ENCODE data around the gene PDZD2. TPM values are rescaled to one million over a fixed set of nuclear protein-coding genes. Genes with fewer than 3 reads are reported as not detected.

PDZD2 gene
- total RNA-seq, 1 experiment from 2014 or later, result 0.37 TPM

- ChIA-PET RAD21 (ENCODE audit: low non-redundant PET in 1 of 2, low total read pairs in 2 of 2, uncharacterized antibody in 2 of 2, unreplicated experiment in 2 of 2) (no interaction called here), CTCF (no interaction called here), POLR2A (no interaction called here)
- intact Hi-C loops (cut with micrococcal nuclease), result no loop called here
- H4K20me1 ChIP-seq (ENCODE audit: insufficient read depth), result no peaks in the 10 kb centered on the region
- ATAC-seq, result no peak
- no peak overlapping the region for H3K9ac ChIP-seq (ENCODE audit: low read length)
- no peaks in the 10 kb centered on the region for H3K9me2 ChIP-seq (ENCODE audit: insufficient read depth)
- H3K4me3 ChIP-seq (replicated peaks in 1 of 2; ENCODE audit: low read depth in 1 of 2, low read length in 2 of 2), result no peak overlapping the region
- H3K4me2 ChIP-seq (ENCODE audit: low read length), result no peak overlapping the region
- no peaks in the 10 kb centered on the region for H3K27me3 ChIP-seq (ENCODE audit: insufficient read depth, low read length)
- DNase-seq (ENCODE audit: low read depth, low spot score), result no peak
- no peaks in the 10 kb centered on the region for H3K4me1 ChIP-seq (ENCODE audit: control insufficient read depth in 1 of 2, insufficient read depth in 2 of 2, low read length in 2 of 2)
- no TSS peak for BruUV-seq (replicated peaks)
- TF ChIP-seq ATF3 (IDR thresholded peaks at IDR 0.05), result no peak
- no peak for TF ChIP-seq POLR2AphosphoS5 (IDR thresholded peaks at IDR 0.05; ENCODE audit: low read depth, low read length)
- TF ChIP-seq JUND (IDR thresholded peaks at IDR 0.05), result no peak
- no peak for TF ChIP-seq FOSL1 (IDR thresholded peaks at IDR 0.05; ENCODE audit: low read depth)
- TF ChIP-seq SP1 (IDR thresholded peaks at IDR 0.05; ENCODE audit: low read depth), result no peak
- TF ChIP-seq MAX (IDR thresholded peaks at IDR 0.05), result no peak
- TF ChIP-seq POLR2A (IDR thresholded peaks at IDR 0.05; ENCODE audit: borderline replicate concordance, extremely low read depth, insufficient read depth, insufficient read length), result no peak
- TF ChIP-seq EZH2 (IDR thresholded peaks at IDR 0.05), result no peak
- no peak for TF ChIP-seq ZFX (IDR thresholded peaks at IDR 0.05)
- TF ChIP-seq REST (IDR thresholded peaks at IDR 0.05; ENCODE audit: low read depth), result no peak
- TF ChIP-seq ZBTB33 (IDR thresholded peaks at IDR 0.05; ENCODE audit: extremely low read depth, insufficient replicate concordance, low read length), result no peak
- no peak for TF ChIP-seq TCF7L2 (IDR thresholded peaks at IDR 0.05; ENCODE audit: borderline replicate concordance, extremely low read depth, insufficient read depth, insufficient read length)
- TF ChIP-seq EZH2phosphoT487 (IDR thresholded peaks at IDR 0.05; ENCODE audit: borderline replicate concordance), result no peak
- no peak for TF ChIP-seq ELF1 (IDR thresholded peaks at IDR 0.05; ENCODE audit: borderline replicate concordance, low read depth)
- TF ChIP-seq EGR1 (IDR thresholded peaks at IDR 0.05; ENCODE audit: low read depth), result no peak
- H2AFZ ChIP-seq (ENCODE audit: low read depth, low read length, poor library complexity, severe bottlenecking), result no peak overlapping the region
- H3K79me2 ChIP-seq (ENCODE audit: insufficient read depth, low read length), result no peaks in the 10 kb centered on the region
- no peaks in the 10 kb centered on the region for H3K9me3 ChIP-seq (ENCODE audit: control insufficient read depth in 1 of 2, insufficient read depth in 1 of 2, low read depth in 1 of 2, low read length in 2 of 2)
- H3K27ac ChIP-seq (ENCODE audit: low read depth, low read length), result no peak overlapping the region
- H3K36me3 ChIP-seq (ENCODE audit: control insufficient read depth in 1 of 2, insufficient read depth in 2 of 2, low read length in 2 of 2), result no peaks in the 10 kb centered on the region
Measured at GRCh38 chr5:31755676-31756230, 116.8 kb downstream of the PDZD2 start.
